HG02840 (cell line): ENCODE results near the gene IQCH.

ENCODE experiments used
- ATAC-seq: cut with Tn5 transposase; IDR thresholded peaks from one replicate; pipeline ENCODE4 v1.9.1; 2021; ENCODE audit warnings: mild to moderate bottlenecking, moderate library complexity, moderate number of reproducible peaks; ENCODE audit not compliant: unreplicated experiment, low FRiP score

IQCH gene

GRCh38 chr15:67254238-67255175 is at the start of gene IQCH, which contains the start of gene AAGAB:
IQCH (plus strand) TSS chr15:67254786; CDS start chr15:67254897, 111 bp downstream.
AAGAB (minus strand) TSS chr15:67254661; CDS start chr15:67254631, 30 bp downstream.
- peak; percentile 95 for ATAC-seq

GRCh38 chr15:67207555-67208207 is 46.9 kb upstream of the IQCH start:
- ATAC-seq: no peak

GRCh38 chr15:67208396-67208795 is 46.2 kb upstream of the IQCH start:
- no peak for ATAC-seq

DNA sequence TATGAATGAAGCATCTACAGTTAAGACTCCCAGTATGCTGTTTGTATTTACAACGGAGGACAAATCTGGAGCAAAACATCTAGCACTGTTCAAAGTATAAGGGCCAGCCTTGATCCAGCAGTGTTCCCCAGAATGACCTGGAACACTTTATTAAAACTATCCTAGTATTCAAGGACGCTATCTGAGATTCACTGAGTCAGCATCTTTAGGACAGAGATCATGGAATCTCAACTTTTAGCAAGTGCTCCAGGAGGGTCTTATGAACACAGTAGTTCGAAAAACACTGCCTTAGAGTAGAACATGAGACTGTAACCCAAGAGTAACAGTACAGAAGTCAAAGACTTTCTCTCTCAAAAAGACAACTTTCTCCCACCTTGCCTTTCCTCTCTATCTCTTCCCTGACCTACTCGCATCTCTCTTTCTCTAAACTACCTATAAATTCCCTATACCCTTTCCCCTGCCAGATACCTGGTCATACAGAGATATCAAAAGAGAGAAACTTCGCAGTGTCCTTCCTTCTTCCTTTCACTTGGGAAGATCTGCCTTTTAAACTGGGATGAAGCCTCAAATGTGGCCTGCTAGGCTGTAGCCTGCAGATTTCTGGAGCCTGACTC is 43.9 kb upstream of the IQCH start:
- ATAC-seq: no peak

DNA sequence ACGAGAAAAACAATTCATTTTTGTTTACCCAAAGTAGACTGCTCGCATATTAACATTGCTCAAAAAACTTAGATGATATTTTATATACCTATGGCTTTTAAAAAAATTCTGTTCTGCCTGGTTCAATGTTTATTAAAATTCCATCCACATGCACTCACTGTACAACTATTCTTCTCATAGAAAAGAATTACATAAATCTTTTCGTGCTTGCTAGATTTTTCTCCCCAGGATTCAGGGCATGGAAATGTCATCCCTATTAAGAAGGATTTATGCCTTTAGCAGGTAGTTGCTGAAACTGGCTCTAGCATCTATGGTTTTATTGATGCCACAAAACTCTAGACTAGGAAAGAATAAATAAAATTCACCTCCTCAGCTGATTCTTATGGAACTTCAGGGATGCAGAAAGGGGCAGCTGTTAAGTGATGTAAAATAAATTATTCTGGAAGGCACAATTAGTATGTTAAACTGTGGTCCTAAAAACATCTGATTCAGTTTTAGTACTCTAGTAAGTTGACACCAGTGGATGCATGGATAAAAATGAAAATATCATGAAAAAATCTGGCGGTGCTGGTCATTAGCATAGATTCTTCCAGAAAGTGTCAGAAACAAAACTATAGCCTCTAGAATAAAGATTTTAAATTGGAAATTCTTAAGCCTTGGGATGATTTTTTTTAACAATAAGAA is 41.8 kb upstream of the IQCH start:
- ATAC-seq: no peak

- ATAC-seq: no peak
Observed at GRCh38 chr15:67215102-67215501, 39.5 kb upstream of the IQCH start.

- no peak for ATAC-seq
Observed at GRCh38 chr15:67216859-67217258, 37.7 kb upstream of the IQCH start.

DNA sequence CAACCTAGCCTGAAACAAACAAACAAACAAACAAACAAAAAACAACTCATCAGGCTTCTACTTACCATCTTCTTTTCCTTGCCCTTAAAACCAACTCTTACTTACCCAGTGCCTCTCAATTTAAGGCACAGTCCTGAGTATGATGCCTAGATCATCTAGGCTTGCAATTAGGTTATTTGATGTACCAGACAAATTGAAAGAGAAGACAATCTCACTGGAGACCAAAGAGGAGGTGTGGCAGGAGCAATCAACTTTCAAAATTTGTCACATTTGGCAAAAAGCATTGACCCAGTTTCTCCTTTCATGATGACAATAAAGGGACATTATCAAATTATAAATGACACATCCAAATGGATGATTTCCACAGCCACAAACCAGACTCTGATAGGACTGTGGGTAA is 36.2 kb upstream of the IQCH start:
- no peak for ATAC-seq

DNA sequence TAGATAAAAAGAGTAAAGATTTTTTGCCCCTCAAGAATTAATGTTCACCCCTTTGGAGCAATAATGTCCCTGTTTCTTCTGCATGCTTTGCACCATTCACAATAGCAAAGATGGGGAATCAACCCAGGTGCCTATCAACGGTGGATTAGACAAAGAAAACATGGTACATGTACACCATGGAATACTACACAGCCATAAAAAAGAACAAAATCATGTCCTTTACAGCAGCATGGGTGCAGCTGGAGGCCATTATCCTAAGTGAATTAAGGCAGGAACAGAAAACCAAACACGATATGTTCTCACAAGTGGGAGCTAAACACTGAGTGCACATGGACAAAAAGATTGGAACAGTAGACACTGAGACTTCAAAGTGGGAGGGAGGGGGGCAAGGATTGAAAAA is 35.3 kb upstream of the IQCH start:
- no peak for ATAC-seq

- ATAC-seq: no peak
Observed at GRCh38 chr15:67224889-67225288, 29.7 kb upstream of the IQCH start.

DNA sequence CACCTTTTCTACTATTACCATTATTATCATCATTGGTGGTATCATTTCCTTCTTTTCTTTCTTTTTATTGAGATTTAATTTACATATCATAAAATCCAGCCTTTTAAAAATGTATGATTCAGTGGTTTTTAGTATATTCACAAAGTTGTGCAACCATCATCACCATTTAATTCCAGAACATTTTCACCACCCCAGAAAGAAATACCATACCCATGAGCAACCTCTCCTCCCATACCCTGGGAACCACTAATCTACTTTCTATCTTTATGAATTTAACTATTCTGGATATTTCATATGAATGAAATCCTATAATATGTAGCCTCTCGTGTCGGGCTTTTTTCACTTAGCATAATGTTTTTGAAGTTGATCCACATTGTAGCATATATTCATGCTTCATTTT is 29.2 kb upstream of the IQCH start:
- ATAC-seq: no peak

DNA sequence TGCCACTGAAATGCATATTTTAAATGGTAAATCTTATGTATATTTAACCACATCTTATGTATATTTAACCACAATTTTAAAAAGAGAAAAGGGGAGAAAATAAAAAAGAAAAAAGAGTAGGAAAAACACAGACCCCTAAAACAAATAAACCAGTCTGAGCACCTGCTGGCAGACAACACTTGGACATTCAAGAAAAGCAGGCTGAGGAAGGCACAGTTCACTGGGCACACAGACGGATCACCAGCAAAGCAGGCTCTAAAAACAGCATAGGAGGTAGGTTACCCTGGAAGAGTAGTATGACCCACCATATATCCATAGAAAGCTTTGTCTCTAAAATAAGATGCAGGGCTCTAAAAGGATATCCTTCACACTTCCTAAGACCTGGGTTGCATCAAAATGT is 27.2 kb upstream of the IQCH start:
- no peak for ATAC-seq

- ATAC-seq: no peak
Observed at GRCh38 chr15:67227846-67228245, 26.7 kb upstream of the IQCH start.

DNA sequence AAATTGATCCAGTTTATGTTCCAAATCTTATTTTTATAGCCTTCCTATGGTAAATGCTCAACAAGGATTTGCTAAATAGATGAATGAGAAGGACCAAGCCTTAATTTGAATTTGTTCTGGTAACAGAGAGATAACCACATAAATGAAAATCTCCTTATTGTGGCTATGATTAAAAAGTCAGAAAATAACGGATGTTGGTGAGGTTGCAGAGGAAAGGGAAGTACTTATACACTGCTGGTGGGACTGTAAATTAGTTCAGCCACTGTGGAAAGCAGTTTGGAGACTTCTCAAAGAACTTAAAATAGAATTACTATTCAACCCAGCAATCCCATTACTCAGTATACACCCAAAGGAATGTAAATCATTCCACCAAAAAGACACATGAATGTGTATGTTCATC is 26.3 kb upstream of the IQCH start:
- no peak for ATAC-seq

DNA sequence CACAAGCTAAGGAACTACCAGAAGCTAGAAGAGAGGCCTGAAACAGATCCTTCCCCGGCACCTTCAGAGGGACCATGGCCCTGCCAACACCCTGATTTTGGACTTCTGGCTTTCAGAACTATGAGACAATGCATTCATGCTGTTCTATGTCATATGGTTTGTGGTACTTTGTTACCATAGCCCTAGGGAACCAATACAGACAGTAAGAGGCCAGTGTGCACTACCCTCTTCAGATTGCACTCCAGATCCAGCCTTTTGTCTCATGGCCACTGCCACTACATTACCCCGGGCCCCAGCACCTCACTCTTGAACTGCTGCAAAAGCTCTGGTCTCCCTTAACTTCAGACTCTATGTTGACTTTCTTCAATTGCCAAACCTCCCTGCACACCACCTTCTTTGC is 24.1 kb upstream of the IQCH start:
- ATAC-seq: no peak

- no peak for ATAC-seq
Observed at GRCh38 chr15:67232591-67232990, 22.0 kb upstream of the IQCH start.

GRCh38 chr15:67240235-67241131 is 14.1 kb upstream of the IQCH start:
- ATAC-seq: peak; percentile 11

DNA sequence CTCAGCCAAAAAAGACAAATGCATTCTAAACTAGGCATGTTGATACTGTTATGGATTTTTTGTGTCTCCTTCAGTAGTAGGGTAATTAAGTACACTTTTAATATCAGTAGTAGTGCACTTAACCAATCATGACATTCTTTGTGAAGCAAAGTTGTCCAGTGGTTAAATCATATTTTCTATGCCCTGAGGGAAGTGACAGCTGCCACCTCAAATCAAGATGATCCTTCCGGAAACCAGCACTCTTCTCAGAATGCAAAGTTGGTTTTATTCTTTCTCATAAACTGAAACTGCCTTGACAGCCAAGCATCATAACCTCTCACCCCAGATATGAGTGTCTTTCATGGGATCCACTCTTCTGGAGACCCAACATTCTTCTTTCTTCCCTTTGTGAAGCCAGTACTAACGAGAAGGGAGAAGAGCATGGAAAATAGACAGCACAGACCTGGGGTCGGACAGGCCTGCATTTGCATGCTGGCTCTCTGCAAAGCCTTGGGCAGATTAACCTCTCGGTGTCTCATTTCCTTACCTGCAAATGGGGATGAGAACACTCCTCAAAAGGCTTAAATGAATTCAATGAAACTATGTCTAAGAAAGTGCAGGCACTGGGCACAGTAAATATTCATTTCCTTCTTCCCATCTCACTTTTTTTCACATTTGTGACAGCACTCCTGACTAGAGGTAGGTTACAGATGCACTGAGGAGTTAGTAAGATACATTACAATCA is 13.3 kb upstream of the IQCH start:
- peak; percentile 81 for ATAC-seq

GRCh38 chr15:67242708-67243111 is 11.9 kb upstream of the IQCH start:
- ATAC-seq: no peak
